Measurements from ENCODE around the gene KCNH3.

- TF ChIP-seq, protein P1, sequence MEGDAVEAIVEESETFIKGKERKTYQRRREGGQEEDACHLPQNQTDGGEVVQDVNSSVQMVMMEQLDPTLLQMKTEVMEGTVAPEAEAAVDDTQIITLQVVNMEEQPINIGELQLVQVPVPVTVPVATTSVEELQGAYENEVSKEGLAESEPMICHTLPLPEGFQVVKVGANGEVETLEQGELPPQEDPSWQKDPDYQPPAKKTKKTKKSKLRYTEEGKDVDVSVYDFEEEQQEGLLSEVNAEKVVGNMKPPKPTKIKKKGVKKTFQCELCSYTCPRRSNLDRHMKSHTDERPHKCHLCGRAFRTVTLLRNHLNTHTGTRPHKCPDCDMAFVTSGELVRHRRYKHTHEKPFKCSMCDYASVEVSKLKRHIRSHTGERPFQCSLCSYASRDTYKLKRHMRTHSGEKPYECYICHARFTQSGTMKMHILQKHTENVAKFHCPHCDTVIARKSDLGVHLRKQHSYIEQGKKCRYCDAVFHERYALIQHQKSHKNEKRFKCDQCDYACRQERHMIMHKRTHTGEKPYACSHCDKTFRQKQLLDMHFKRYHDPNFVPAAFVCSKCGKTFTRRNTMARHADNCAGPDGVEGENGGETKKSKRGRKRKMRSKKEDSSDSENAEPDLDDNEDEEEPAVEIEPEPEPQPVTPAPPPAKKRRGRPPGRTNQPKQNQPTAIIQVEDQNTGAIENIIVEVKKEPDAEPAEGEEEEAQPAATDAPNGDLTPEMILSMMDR (IDR thresholded peaks at IDR 0.05): no peak
- no peak for TF ChIP-seq ZFX (IDR thresholded peaks at IDR 0.05; ENCODE audit: borderline replicate concordance)
These were observed 7.1 kb upstream of the KCNH3 start for GRCh38 chr12:49531745-49532144.
